ENCODE measurements around the gene USPL1. TPM values are rescaled to one million over a fixed set of nuclear protein-coding genes. Genes with fewer than 3 reads are reported as not detected.
"Not testable (repeated sequence)": the region's sequence is repeated elsewhere in the genome, so short reads cannot be mapped to it uniquely, and the experiment has no call there.

The USPL1 gene
- total and polyA plus RNA-seq, 5 donors, result 5.7 to 12.3 (median 10.4) TPM

- Histone ChIP-seq H3K4me1 (ENCODE audit: control insufficient read depth, insufficient read depth, low read length) (no peaks in the 10 kb centered on the region), H3K9me3 (ENCODE audit: control insufficient read depth, low read length) (no peaks in the 10 kb centered on the region), H3K27ac (ENCODE audit: low read length) (no peak overlapping the region), H3K4me3 (ENCODE audit: low read length) (no peak overlapping the region), H3K27me3 (ENCODE audit: control insufficient read depth, insufficient read depth) (no peaks in the 10 kb centered on the region)
- 93% methylated on average over 1 of the region's 1 CpG for WGBS
- DNase-seq (no peak), ATAC-seq (no peak)
- intact Hi-C loops (cut with DNase I), result no loop called here
Observed at GRCh38 chr13:30587231-30587630, 30.5 kb upstream of the USPL1 start.

- intact Hi-C loops (cut with DNase I), result no loop called here
- Histone ChIP-seq H3K4me1 (ENCODE audit: control insufficient read depth, insufficient read depth, low read length) (no peaks in the 10 kb centered on the region), H3K27me3 (ENCODE audit: control insufficient read depth, insufficient read depth) (no peaks in the 10 kb centered on the region), H3K4me3 (ENCODE audit: low read length) (no peak overlapping the region), H3K9me3 (ENCODE audit: control insufficient read depth, low read length) (no peaks in the 10 kb centered on the region), H3K27ac (ENCODE audit: low read length) (no peak overlapping the region)
- DNase-seq (no peak), ATAC-seq (no peak)
Observed at GRCh38 chr13:30587739-30588138, 30.0 kb upstream of the USPL1 start.

- Histone ChIP-seq H3K4me3 (ENCODE audit: low read length) (no peak overlapping the region), H3K27ac (ENCODE audit: low read length) (no peak overlapping the region), H3K4me1 (ENCODE audit: control insufficient read depth, insufficient read depth, low read length) (no peaks in the 10 kb centered on the region), H3K27me3 (ENCODE audit: control insufficient read depth, insufficient read depth) (no peaks in the 10 kb centered on the region), H3K9me3 (ENCODE audit: control insufficient read depth, low read length) (no peaks in the 10 kb centered on the region)
- 88% methylated on average over 2 of the region's 2 CpGs for WGBS
- DNase-seq (no peak), ATAC-seq (no peak)
- intact Hi-C loops (cut with DNase I), result no loop called here
Observed at GRCh38 chr13:30593001-30593400, 24.7 kb upstream of the USPL1 start.

GRCh38 chr13:30600496-30600895, 17.2 kb upstream of the USPL1 start:
- no peaks in the 10 kb centered on the region for H3K4me1 ChIP-seq (ENCODE audit: control insufficient read depth, insufficient read depth, low read length)
- intact Hi-C loops (cut with DNase I), result no loop called here
- ATAC-seq (no peak), DNase-seq (no peak)
- H3K9me3 ChIP-seq (ENCODE audit: control insufficient read depth, low read length), result no peaks in the 10 kb centered on the region
- 94% methylated on average over 3 of the region's 3 CpGs for WGBS
- H3K27ac ChIP-seq (ENCODE audit: low read length), result no peak overlapping the region
- no peaks in the 10 kb centered on the region for H3K27me3 ChIP-seq (ENCODE audit: control insufficient read depth, insufficient read depth)
- H3K4me3 ChIP-seq (ENCODE audit: low read length), result no peak overlapping the region

- H3K4me1 ChIP-seq (ENCODE audit: control insufficient read depth, insufficient read depth, low read length), result no peaks in the 10 kb centered on the region
- H3K9me3 ChIP-seq (ENCODE audit: control insufficient read depth, low read length), result no peaks in the 10 kb centered on the region
- ATAC-seq (no peak), DNase-seq (no peak)
- no peak overlapping the region for H3K27ac ChIP-seq (ENCODE audit: low read length)
- H3K27me3 ChIP-seq (ENCODE audit: control insufficient read depth, insufficient read depth), result no peaks in the 10 kb centered on the region
- WGBS, result 91% methylated on average over 8 of the region's 8 CpGs
- H3K4me3 ChIP-seq (ENCODE audit: low read length), result no peak overlapping the region
- intact Hi-C loops (cut with DNase I), result no loop called here
Observed at GRCh38 chr13:30601836-30602235, 15.9 kb upstream of the USPL1 start.

- no peak overlapping the region for H3K27ac ChIP-seq (ENCODE audit: low read length)
- ATAC-seq, result no peak
- no peak overlapping the region for H3K4me3 ChIP-seq (ENCODE audit: low read length)
- DNase-seq, result no peak
- no peaks in the 10 kb centered on the region for H3K9me3 ChIP-seq (ENCODE audit: control insufficient read depth, low read length)
- H3K27me3 ChIP-seq (ENCODE audit: control insufficient read depth, insufficient read depth), result no peaks in the 10 kb centered on the region
- 94% methylated on average over 7 of the region's 7 CpGs for whole genome bisulfite sequencing
- intact Hi-C loops (cut with DNase I), result no loop called here
- no peaks in the 10 kb centered on the region for H3K4me1 ChIP-seq (ENCODE audit: control insufficient read depth, insufficient read depth, low read length)
Observed at GRCh38 chr13:30605052-30605451, 12.7 kb upstream of the USPL1 start.

GRCh38 chr13:30607186-30607585, 10.5 kb upstream of the USPL1 start:
- H3K27me3 ChIP-seq (ENCODE audit: control insufficient read depth, insufficient read depth); H3K27ac ChIP-seq (ENCODE audit: low read length); ATAC-seq; H3K4me1 ChIP-seq (ENCODE audit: control insufficient read depth, insufficient read depth, low read length); intact Hi-C loops (cut with DNase I); H3K4me3 ChIP-seq (ENCODE audit: low read length); H3K9me3 ChIP-seq (ENCODE audit: control insufficient read depth, low read length); DNase-seq: not testable (repeated sequence)
- WGBS, result 92% methylated on average over 6 of the region's 6 CpGs

- Histone ChIP-seq H3K27me3 (ENCODE audit: control insufficient read depth, insufficient read depth) (no peaks in the 10 kb centered on the region), H3K4me3 (ENCODE audit: low read length) (no peak overlapping the region), H3K9me3 (ENCODE audit: control insufficient read depth, low read length) (no peaks in the 10 kb centered on the region), H3K27ac (ENCODE audit: low read length) (no peak overlapping the region), H3K4me1 (ENCODE audit: control insufficient read depth, insufficient read depth, low read length) (no peaks in the 10 kb centered on the region)
- ATAC-seq, result no peak
- intact Hi-C loops (cut with DNase I), result no loop called here
- no peak for DNase-seq
- WGBS, result 82% methylated on average over 4 of the region's 4 CpGs
Observed at GRCh38 chr13:30607908-30608307, 9.8 kb upstream of the USPL1 start.

- H3K9me3 ChIP-seq (ENCODE audit: control insufficient read depth, low read length), result no peaks in the 10 kb centered on the region
- H3K4me3 ChIP-seq (ENCODE audit: low read length), result no peak overlapping the region
- no peaks in the 10 kb centered on the region for H3K4me1 ChIP-seq (ENCODE audit: control insufficient read depth, insufficient read depth, low read length)
- H3K27ac ChIP-seq (ENCODE audit: low read length), result no peak overlapping the region
- 38% methylated on average over 5 of the region's 5 CpGs for WGBS
- DNase-seq, result no peak
- intact Hi-C loops (cut with DNase I), result no loop called here
- ATAC-seq, result peak; percentile 31 to 63
- no peaks in the 10 kb centered on the region for H3K27me3 ChIP-seq (ENCODE audit: control insufficient read depth, insufficient read depth)
Observed at GRCh38 chr13:30608364-30608763, 9.4 kb upstream of the USPL1 start.

- Histone ChIP-seq H3K9me3 (ENCODE audit: control insufficient read depth, low read length) (no peaks in the 10 kb centered on the region), H3K27ac (ENCODE audit: low read length) (no peak overlapping the region), H3K27me3 (ENCODE audit: control insufficient read depth, insufficient read depth) (no peaks in the 10 kb centered on the region), H3K4me3 (ENCODE audit: low read length) (no peak overlapping the region), H3K4me1 (ENCODE audit: control insufficient read depth, insufficient read depth, low read length) (no peaks in the 10 kb centered on the region)
- intact Hi-C loops (cut with DNase I), result loop anchor here in 2 of 4 donors (10.0 kb wide), 1 partner anchor 146 kb away; the partner anchor contains the start of gene HMGB1 (in 2 of the 2)
- DNase-seq (no peak), ATAC-seq (no peak)
Observed at GRCh38 chr13:30610311-30610710, 7.4 kb upstream of the USPL1 start.

GRCh38 chr13:30615481-30615865, 2.2 kb upstream of the USPL1 start:
- intact Hi-C loops (cut with DNase I), result loop anchor here in 2 of 4 donors (10.0 kb wide), 1 partner anchor 151 kb away; the partner anchor contains the start of gene HMGB1 (in 2 of the 2)

GRCh38 chr13:30615866-30616541, 1.7 kb upstream of the USPL1 start:
- no peak for DNase-seq
- 3% methylated on average over 7 of the region's 7 CpGs for WGBS
- H3K4me3 ChIP-seq (ENCODE audit: low read length), result peak overlapping the region; percentile 52
- H3K27me3 ChIP-seq (ENCODE audit: control insufficient read depth, insufficient read depth), result no peaks in the 10 kb centered on the region
- no peak overlapping the region for H3K27ac ChIP-seq (ENCODE audit: low read length)
- no peak for ATAC-seq
- H3K9me3 ChIP-seq (ENCODE audit: control insufficient read depth, low read length), result no peaks in the 10 kb centered on the region
- intact Hi-C loops (cut with DNase I), result loop anchor here in 2 of 4 donors (10.0 kb wide), 1 partner anchor 151 kb away; the partner anchor contains the start of gene HMGB1 (in 2 of the 2)
- no peaks in the 10 kb centered on the region for H3K4me1 ChIP-seq (ENCODE audit: control insufficient read depth, insufficient read depth, low read length)

More at GRCh38 chr13:30615481-30615865, 2.2 kb upstream of the USPL1 start:
- no peaks in the 10 kb centered on the region for H3K4me1 ChIP-seq (ENCODE audit: control insufficient read depth, insufficient read depth, low read length)
- no peaks in the 10 kb centered on the region for H3K9me3 ChIP-seq (ENCODE audit: control insufficient read depth, low read length)
- H3K27me3 ChIP-seq (ENCODE audit: control insufficient read depth, insufficient read depth), result no peaks in the 10 kb centered on the region
- H3K27ac ChIP-seq (ENCODE audit: low read length), result no peak overlapping the region
- ATAC-seq (no peak), DNase-seq (no peak)
- H3K4me3 ChIP-seq (ENCODE audit: low read length), result peak overlapping the region; percentile 52
- WGBS, result 12% methylated on average over 4 of the region's 4 CpGs
